GM12864 (cell line): ENCODE measurements around the gene NUDC.

Experiments used
- DNase-seq: peaks from one replicate; pipeline ENCODE4 v3.0.0-alpha.2; 2011; ENCODE audit warnings: low read depth
- H3K4me3 ChIP-seq: 2 replicates; pipeline ENCODE4 v1.5.1; 2011; ENCODE audit warnings: mild to moderate bottlenecking, low read depth, low read length, control low read depth
- TF ChIP-seq, protein P1 (sequence below): IDR thresholded peaks from 2 replicates; pipeline ENCODE4 v1.5.1; 2011; ENCODE audit warnings: low read depth, mild to moderate bottlenecking, moderate library complexity, low read length, control low read depth, inconsistent platforms; ENCODE audit errors: missing control alignments

NUDC gene

DNA sequence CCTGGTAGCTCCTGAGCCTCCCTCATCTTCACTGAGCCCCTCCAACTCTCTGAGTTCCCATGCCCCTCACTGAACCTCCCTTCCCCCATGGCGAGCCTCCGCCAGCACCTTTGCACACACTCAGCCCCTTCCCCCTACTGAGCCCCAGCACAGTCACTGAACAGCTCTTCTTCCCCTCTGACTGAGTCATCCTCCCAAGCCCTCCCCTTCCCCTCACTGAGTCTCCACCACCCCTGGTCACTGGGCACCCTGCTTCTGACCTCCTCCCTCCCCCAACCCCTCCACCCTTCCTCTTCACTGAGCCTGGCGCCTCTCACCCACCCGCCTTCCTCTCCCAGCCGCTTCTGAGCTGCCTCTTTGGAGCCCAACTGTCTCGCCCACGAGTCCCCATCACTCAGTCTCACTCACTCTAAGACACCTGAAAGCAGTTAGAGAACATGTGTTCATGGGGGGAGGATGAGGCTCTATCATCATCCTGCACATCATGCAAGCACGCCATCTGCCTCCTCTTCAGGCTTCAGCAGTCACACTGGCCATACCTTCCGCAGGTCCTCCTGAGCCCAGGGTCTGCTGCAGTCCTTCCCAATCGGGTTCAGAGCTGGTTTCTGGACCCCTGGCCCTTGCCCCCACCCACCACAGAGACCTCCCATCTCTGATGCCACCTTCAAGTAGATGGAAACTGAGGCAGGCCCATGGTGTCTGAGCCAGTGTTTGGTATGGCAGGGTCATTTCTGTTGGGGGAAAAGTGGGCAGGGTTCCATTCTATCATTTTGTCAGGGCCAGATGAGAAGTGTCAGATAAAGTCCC, 70.0 kb downstream of the NUDC start:
- no peak for DNase-seq
- H3K4me3 ChIP-seq: no peak overlapping the region
- TF ChIP-seq, protein P1, sequence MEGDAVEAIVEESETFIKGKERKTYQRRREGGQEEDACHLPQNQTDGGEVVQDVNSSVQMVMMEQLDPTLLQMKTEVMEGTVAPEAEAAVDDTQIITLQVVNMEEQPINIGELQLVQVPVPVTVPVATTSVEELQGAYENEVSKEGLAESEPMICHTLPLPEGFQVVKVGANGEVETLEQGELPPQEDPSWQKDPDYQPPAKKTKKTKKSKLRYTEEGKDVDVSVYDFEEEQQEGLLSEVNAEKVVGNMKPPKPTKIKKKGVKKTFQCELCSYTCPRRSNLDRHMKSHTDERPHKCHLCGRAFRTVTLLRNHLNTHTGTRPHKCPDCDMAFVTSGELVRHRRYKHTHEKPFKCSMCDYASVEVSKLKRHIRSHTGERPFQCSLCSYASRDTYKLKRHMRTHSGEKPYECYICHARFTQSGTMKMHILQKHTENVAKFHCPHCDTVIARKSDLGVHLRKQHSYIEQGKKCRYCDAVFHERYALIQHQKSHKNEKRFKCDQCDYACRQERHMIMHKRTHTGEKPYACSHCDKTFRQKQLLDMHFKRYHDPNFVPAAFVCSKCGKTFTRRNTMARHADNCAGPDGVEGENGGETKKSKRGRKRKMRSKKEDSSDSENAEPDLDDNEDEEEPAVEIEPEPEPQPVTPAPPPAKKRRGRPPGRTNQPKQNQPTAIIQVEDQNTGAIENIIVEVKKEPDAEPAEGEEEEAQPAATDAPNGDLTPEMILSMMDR: no peak

DNA sequence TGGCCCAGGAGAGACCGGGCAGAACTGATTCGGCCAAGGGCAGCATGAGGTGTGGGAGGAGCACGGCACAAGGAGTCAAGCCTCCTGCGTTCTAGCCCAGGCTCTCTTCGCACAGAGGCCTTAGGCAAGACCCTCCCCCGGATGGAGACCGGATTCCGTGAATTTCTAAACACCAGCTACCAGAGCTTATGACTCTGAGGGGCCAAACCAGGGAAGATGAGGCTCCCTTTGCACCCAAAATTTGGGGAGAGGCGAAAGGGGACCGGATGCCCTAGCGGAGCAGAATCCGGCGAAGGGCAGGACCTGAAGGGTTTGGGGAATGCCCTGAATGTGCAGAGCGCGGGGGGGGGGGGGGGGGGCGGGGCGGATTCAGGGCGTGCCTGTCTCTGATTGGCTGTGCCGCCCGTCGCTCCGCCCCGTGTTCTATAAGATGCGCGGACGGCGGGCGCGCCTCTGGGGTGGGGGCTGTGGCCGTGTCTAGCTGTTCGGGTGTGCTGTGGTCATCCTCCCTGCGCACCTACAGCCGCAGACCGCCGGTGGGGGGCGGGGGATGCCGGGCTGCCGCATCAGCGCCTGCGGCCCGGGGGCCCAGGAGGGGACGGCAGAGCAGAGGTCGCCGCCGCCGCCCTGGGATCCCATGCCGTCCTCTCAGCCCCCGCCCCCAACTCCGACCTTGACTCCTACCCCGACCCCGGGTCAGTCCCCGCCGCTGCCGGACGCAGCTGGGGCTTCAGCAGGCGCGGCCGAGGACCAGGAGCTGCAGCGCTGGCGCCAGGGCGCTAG, 71.9 kb downstream of the NUDC start, which contains the start of gene TRNP1:
TRNP1 (plus strand) TSS at position 456 of the 783 bp plus-strand sequence; CDS start at position 551, 95 bp downstream.
- peak within 1 kb of the TSS; percentile 49 for H3K4me3 ChIP-seq
- TF ChIP-seq, protein P1: no peak
- no peak for DNase-seq

DNA sequence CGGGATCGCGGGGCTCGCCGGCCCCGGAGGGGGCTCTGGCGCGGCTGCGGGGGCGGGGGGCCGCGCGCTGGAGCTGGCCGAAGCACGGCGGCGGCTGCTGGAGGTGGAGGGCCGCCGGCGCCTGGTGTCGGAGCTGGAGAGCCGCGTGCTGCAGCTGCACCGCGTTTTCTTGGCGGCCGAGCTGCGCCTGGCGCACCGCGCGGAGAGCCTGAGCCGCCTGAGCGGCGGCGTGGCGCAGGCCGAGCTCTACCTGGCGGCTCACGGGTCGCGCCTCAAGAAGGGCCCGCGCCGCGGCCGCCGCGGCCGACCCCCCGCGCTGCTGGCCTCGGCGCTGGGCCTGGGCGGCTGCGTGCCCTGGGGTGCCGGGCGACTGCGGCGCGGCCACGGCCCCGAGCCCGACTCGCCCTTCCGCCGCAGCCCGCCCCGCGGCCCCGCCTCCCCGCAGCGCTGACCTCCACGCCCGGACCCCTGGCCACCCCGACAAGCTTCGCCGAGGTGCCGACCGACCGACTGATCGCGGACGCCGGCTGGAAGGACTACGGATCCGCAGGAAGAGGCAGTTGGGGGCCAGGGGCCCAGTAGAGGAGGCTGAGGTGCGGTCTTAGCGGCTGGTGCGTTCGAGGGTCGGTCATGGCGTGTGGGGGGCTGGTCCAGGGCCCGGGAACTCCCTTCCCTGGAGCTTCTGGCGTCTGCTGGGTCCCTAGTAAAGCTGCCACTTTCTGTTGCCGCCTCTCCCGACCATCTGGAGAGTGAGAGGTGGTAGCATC, 72.7 kb downstream of the NUDC start:
- TF ChIP-seq, protein P1: no peak
- no peak for DNase-seq
- peak overlapping the region; percentile 49 for H3K4me3 ChIP-seq

DNA sequence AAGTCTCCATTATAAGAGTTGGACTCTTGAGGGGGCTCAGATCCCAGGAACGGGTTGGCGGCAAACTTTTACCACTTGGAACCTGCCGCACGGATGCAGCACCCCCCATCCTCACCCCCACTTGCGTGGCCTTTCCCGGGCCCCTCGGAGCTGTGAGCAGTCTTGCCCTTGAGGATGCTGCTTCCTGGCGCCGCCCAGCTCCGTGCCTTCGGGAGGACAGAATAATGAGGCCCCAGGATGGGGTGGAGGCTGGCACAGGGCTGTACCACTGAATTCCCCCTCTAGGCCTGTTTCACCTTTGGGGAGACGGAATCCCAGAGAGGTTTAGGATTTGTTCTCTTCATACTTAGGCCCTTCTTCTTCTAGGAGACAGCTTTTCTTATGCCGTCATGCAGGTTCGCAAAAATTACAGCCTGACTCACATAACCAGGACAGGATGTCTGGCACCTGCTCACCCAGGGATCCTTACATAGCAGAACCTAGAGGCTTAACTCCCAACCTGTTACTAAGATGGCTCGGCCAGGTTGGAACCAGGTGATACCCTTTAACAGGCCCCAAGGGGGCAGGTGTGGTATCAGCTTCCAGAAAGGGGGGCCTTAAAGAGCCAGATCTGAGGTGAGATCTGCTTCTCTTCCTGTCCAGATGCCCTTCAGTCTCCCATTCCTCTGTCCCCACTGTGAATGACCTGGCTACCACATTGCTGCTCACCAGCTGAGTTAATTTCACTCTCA, 73.4 kb downstream of the NUDC start:
- DNase-seq: no peak
- TF ChIP-seq, protein P1: no peak
- no peak overlapping the region for H3K4me3 ChIP-seq

DNA sequence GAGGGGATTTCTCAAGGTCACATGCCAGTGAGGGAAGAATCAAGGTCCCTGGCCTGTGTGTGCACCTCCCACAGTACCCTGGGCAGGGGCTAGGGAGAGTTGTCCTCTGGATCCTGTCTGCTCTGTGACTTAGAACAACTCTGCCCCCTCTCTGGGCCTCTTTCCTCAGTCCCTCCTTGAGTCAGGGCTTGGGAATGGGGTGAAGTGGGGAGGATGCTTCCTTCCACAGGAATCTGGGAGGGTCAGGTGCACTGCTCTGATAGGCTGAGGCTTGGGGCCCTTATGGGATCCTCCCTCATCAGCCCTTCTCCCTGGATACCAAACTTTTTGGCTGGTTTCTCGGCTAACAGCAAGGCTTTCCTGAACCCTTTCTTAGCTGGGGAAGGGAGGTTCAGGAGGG, 74.5 kb downstream of the NUDC start:
- TF ChIP-seq, protein P1: no peak
- no peak overlapping the region for H3K4me3 ChIP-seq
- DNase-seq: no peak
